Stimulated activated CD4-positive, alpha-beta T cell treated with anti-CD3 and anti-CD28 coated beads, TNF-alpha, amount 100 ng/mL, for 4 hours (primary cell): ENCODE data around the gene JAKMIP1.

ENCODE experiments used
- DNase-seq, 3 experiments: peaks; one replicate each; pipeline ENCODE4 v3.0.0-alpha.2; 2020; ENCODE audit warnings: low read depth in 3 of 3

The JAKMIP1 gene

GRCh38 chr4:6180841-6181631 lies 19.3 kb downstream of the JAKMIP1 start:
- DNase-seq, result no peak

- DNase-seq, result no peak
Measured at GRCh38 chr4:6179362-6179761, 21.0 kb downstream of the JAKMIP1 start.

GRCh38 chr4:6178757-6179156 lies 21.6 kb downstream of the JAKMIP1 start:
- no peak for DNase-seq

- no peak for DNase-seq
Measured at GRCh38 chr4:6177587-6178197, 22.7 kb downstream of the JAKMIP1 start.

- no peak for DNase-seq
Measured at GRCh38 chr4:6175426-6175825, 24.9 kb downstream of the JAKMIP1 start.

GRCh38 chr4:6172927-6173200 lies 27.5 kb downstream of the JAKMIP1 start:
- DNase-seq, result no peak

GRCh38 chr4:6172093-6172926 lies 28.0 kb downstream of the JAKMIP1 start:
- DNase-seq, result no peak

- DNase-seq, result no peak
Measured at GRCh38 chr4:6169239-6169638, 31.1 kb downstream of the JAKMIP1 start.

GRCh38 chr4:6165766-6166165 lies 34.6 kb downstream of the JAKMIP1 start:
- no peak for DNase-seq

- DNase-seq, result no peak
Measured at GRCh38 chr4:6162885-6163284, 37.5 kb downstream of the JAKMIP1 start.

GRCh38 chr4:6161921-6162464 lies 38.4 kb downstream of the JAKMIP1 start:
- DNase-seq, result no peak

- DNase-seq, result no peak
Measured at GRCh38 chr4:6160536-6160935, 39.8 kb downstream of the JAKMIP1 start.

GRCh38 chr4:6157926-6158325 lies 42.4 kb downstream of the JAKMIP1 start:
- no peak for DNase-seq

GRCh38 chr4:6155996-6156750 lies 44.2 kb downstream of the JAKMIP1 start:
- no peak for DNase-seq

GRCh38 chr4:6154875-6155274 lies 45.5 kb downstream of the JAKMIP1 start:
- no peak for DNase-seq

- DNase-seq, result no peak
Measured at GRCh38 chr4:6153874-6154273, 46.5 kb downstream of the JAKMIP1 start.

- DNase-seq, result no peak
Measured at GRCh38 chr4:6152869-6153705, 47.3 kb downstream of the JAKMIP1 start.

- DNase-seq, result no peak
Measured at GRCh38 chr4:6150046-6150735, 50.2 kb downstream of the JAKMIP1 start.

GRCh38 chr4:6148506-6149205 lies 51.7 kb downstream of the JAKMIP1 start:
- no peak for DNase-seq

- DNase-seq, result no peak
Measured at GRCh38 chr4:6147441-6147840, 52.9 kb downstream of the JAKMIP1 start.
